Regular cardiac myocyte (primary cell): ENCODE data around the gene MTX3. TPM values are rescaled to one million over a fixed set of nuclear protein-coding genes. Genes with fewer than 3 reads are reported as not detected.

ENCODE experiments used
- total RNA-seq: library from RNA; depleted of rRNA; stranded (reverse); fragments of >200 nt; gene quantifications from 2 replicates; pipeline ENCODE4 v1.2.3, GENCODE V29; 2014

The MTX3 gene, protein sequence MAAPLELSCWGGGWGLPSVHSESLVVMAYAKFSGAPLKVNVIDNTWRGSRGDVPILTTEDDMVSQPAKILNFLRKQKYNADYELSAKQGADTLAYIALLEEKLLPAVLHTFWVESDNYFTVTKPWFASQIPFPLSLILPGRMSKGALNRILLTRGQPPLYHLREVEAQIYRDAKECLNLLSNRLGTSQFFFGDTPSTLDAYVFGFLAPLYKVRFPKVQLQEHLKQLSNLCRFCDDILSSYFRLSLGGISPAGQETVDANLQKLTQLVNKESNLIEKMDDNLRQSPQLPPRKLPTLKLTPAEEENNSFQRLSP
- total RNA-seq: 14.6 and 17.2 TPM in 2 replicates

DNA sequence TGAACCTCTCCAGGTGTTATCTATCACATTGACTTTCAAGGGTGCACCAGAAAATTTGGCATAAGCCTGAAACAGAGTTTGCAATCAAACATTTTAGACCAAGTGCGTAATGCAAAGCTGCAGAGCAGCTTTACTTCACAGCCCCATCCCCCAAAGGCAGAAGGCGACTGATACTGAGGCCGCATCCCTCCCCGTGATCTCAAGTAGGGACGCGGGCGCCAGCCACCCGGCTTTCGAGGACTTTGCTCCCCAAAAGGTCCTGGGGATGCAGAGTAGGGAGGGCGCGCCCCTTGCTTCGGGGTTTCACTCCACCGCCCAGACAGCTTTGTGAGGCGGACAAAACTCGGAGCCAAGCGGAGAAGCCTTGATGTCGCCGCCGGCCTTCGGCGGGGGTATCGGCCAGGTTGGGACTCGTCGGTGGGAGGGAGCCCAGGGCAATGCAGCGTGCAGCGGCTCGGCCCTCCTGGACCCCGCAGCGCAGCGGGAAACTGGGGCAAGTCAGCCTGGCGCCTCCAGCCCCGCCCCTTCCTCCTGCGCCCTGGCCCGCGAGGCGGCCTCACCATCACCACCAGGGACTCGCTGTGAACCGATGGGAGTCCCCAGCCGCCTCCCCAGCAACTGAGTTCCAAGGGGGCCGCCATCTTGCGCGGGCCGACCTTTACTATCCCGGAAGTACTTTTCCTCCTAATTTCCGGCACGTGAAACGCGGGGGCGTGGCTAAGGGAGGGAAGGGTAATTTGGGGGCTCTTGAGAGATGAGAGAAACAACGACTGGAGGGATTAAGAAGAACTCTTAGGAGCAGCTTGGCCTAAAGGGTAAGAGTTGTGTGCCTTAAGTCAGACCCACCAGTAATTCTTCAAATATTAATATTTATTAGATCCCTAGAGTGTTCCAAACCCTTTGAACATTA is at the start of gene MTX3:
TSS of gene MTX3 (minus strand) at position 665 of the 910 bp plus-strand sequence. CDS start at position 641, 24 bp downstream.

GRCh38 chr5:80034962-80035821 is 44.1 kb upstream of the MTX3 start, which contains the start of gene THBS4:
Gene THBS4 (plus strand): TSS chr5:80035348. CDS start chr5:80035538, 190 bp downstream.

Other genes starting within 250 kb of the MTX3 start
- gene THBS4, start 44.1 kb upstream of the MTX3 start, total RNA-seq: 0.38 and 1.1 TPM in 2 replicates